NCI-H1092 (cell line): Measurements from ENCODE around the gene DHODH.

ENCODE experiments used
- DNase-seq: peaks from one replicate; lab custom pipeline; 2025; lab: John Stamatoyannopoulos, UW

Gene DHODH

GRCh38 chr16:72013888-72014581, 5.5 kb downstream of the DHODH start:
- no peak for DNase-seq

DNA sequence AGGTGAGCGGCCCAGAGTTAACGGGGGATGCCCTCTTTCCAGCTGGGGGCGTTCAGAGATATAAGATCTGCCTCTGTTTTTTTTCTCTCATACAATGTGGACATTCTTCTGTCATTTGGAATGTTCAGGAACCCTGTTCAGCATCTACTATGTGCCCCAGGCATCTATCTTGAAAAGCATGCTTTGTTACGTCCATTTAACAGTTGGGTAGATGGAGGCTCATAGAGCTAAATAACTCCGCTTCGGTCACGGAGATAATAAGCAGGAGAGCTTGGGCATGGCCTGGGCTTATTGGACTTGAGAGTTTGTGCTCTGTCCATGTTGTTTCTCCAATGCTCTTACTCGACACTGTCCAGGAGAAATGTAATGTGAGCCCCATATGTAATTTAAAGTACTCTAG, 6.1 kb downstream of the DHODH start:
- DNase-seq: no peak

GRCh38 chr16:72015124-72015523, 6.6 kb downstream of the DHODH start:
- peak; percentile 21 for DNase-seq

DNA sequence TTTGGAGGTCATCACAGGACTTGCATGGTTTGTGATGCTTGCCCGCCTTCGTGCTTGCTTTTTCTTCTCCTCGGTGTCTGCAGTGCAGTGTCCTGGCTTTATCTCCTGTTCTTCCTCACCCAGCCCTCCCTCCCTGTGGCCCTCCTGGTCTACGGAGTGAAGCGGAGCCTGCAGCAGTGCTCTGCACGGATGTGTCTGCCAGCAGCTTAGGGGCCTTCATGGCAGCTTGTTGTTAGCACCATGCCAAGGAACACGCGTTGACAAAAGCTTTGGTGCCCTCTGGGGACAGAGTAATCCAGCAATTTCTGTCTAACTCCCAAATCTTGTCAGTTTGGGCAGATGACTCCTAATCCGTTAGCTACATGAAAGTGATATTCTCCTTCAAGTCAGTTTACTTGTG, 9.9 kb downstream of the DHODH start:
- DNase-seq: no peak

GRCh38 chr16:72021043-72021442, 12.5 kb downstream of the DHODH start:
- no peak for DNase-seq

GRCh38 chr16:72022127-72022526, 13.6 kb downstream of the DHODH start:
- no peak for DNase-seq

DNA sequence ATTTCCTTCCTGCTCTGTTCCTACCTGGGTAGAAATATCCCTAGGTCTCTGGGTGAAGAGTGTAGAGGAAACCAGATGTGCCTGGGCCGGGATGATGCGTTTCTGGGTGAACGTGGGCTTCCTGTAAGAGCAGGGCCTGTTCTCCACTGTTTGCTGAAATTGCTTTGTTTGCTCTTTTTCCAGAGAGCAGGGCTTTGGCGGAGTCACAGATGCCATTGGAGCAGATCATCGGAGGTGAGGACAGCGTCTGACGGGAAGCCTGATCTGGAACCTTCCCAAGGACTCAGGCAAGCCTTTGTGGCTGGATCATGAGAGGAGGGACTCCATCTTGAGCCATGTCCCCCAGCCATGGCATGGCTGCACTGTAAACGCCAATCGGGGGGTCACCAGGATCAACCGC, 15.4 kb downstream of the DHODH start:
- no peak for DNase-seq

DNA sequence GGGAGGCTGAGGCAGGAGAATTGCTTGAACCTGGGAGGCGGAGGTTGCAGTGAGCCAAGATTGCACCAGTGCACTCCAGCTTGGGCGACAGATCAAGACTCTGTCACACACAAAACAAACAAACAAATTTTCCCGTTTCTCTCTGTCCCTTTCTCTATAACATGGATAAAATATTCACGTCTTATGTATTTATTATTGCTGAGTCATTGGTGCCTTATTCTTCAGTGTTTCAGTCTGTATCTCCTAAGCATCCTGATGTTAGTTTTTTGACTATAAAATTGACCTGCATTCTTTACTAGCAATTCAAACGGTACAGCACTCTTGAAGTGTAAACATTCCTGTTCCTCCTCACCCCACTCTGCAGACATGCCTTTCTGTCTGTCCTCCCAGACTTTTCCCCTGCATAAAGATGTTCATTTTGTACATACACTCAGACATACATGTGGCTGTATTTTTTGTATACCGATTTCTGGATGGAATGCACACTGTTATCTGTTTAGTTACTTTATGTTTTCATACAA, 16.4 kb downstream of the DHODH start:
- DNase-seq: no peak

DNA sequence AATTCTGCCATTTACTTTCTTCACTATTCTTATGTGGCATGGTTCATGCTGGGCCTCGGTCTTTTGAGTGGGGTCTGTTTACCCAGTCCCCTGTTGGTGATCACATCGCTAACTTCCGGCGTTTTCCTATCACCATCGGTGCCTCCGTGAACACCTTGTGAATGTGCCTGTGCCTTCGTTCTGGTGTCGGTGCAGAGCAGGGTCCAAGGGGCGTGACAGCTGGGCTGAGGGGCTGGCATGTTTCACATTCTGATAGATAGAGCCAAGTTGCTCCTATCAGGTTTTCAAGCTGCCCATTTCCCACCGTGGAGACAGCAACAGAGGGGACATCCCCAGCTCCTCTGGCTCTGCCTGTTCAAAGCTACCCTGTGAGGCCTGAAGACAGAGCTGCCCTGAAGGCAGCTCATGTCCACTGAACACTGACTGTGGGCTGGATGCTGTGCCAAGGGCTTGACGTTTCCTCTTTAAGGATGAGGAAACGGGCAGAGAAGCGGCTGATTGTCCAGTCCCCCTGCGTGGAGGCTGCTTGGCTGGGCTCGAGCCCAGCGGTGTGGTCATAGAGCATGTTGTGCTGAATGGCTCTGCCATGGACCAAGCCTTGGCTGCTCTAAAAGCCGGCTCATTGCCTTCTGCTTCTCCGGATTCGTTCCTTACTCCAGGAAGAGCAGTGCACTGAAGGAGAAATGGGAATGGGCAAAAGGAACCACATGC, 17.0 kb downstream of the DHODH start:
- no peak for DNase-seq

- DNase-seq: no peak
Measured at GRCh38 chr16:72027669-72028378, 19.3 kb downstream of the DHODH start.

DNA sequence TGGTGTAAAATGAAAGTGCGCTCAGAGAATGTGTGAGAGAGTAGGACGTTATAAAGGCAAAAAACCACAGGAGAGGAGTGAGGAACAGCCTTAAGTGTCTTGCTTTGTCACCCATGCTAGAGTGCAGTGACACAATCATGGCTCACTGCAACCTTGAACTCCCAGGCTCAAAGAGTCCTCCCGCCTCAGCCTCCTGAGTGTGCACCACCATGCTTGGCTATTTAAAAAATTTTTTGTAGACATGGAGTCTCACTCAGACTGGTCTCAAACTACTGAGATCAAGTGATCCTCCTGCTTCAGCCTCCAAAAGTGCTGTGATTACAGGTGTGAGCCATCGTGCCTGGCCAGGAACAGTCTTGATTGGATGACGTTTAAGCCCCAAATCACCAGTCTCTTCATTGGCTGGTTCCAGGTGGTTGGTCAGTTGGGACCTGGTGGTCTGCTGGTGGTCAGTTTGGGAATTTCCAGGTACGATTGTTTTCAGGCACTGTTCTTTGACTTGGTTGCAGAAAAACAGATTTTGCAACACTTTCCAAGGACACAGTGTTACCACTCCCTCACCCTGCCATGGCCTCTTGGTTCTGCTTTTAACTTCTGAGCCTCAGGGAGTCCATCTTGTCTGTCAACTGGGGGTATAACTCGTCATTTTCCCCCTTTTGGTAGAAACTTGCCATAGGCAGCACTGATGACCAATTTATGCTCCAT, 21.2 kb downstream of the DHODH start:
- DNase-seq: no peak

DNA sequence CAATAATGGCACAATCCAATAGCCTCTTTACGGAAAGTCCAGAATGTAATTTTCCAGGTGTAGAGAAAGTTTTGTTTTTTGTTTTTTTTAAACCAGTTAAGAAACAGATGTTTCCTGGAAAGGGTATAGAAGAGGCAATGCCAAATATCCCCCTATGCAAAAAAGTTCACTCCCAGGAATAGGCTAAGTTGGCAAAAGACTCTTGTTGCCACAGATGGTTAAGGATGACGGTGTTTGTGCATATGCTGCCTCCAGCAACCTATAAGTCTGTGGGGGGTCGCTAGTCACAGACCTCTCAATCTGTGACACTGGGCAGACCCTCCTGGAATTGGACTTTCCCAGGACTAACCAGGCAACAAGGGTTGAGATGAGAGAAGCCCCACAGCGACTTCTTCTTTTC, 24.9 kb downstream of the DHODH start:
- no peak for DNase-seq

- DNase-seq: no peak
Measured at GRCh38 chr16:72036098-72036497, 27.6 kb downstream of the DHODH start.

DNA sequence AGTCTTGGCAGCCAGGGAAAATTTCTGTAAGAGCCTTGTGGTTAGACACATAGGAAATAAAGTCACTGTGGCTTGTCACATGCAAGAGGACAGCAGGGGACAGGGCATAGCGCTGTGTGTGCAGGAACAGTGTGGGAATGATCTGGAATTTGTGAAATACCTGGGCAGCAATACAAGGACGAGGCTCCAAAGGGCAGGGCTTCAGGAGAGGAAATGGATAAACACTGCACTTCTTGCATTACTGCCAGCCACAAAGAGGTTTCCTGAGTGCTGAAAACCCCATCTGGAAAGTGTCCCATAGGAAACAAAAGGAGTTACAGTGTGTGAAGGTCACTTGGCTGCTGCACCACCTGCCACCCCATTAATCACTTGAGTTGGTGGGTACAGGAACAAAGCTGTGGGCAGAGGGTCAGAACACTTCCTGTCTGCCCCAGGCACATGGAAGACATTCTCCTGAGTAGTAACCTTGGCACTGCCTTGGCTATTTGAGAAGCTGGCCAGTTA, 33.7 kb downstream of the DHODH start:
- DNase-seq: peak; percentile 15

DNA sequence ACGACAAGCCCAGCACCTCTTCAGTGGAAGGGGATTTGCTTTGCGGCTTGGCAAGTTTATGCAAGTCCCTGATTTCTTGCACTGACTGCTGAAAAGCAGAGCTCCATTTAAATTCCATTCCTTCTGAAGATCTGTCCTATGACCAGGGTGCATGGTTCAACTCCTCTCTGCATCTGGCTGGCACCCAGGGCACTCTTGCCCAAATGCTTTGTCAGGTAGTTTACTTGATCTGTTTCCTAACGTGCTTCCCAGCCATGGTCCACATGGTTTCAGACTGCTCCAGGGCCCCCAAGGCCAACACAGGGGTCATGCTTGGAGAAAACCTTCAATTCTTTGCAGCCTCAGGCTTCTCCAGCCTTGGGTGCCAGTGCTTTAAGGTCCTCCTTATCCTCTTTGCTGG, 34.5 kb downstream of the DHODH start:
- DNase-seq: no peak

- no peak for DNase-seq
Measured at GRCh38 chr16:72043539-72043938, 35.0 kb downstream of the DHODH start.

- no peak for DNase-seq
Measured at GRCh38 chr16:72044296-72044695, 35.8 kb downstream of the DHODH start.

GRCh38 chr16:72044825-72045359, 36.3 kb downstream of the DHODH start:
- no peak for DNase-seq

DNA sequence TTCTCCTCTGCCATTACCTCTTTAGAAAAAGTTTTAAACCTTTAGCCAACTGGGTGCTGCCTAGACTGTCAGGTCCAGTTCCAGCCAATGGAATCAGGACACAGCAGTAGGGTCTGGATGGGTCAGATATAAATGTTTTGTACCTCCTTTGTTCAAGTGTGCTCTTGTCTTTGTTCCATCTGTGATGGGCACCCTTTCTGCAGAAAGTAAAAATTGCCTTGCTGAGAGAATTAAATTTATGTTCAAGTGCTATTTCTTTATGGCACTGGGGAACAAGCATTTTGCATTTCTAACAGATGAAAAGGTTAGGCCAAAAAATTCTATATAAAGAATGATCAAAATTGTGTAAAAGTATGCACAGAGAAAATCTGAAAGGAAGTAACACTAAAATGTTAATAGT, 40.6 kb downstream of the DHODH start:
- no peak for DNase-seq

GRCh38 chr16:72050769-72051464, 42.4 kb downstream of the DHODH start:
- no peak for DNase-seq

DNA sequence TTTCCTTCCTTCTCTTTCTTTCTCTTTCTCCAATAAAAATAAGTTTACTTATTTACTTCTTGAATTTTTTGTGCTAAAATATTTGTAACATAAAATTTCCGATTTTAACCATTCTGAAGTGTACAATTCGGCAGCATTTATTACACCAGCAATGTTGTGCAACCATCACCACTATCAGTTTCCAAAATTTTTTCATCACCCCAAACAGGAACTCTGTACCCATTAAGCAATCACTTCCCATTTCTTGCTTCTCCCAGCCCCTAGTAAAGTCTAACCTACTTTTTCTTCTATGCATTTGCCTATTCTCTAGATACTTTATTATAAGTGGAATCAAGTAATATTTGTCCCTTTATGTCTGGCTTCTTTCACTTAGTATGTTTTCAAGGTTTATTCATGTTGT, 43.3 kb downstream of the DHODH start:
- no peak for DNase-seq
